IPS DF 4.7 (cell line): ENCODE measurements around the gene AFF1.

Source experiments
- DNase-seq: peaks from one replicate; pipeline ENCODE4 v3.0.0-alpha.2; 2013; ENCODE audit warnings: low spot score; ENCODE audit errors: extremely low read depth

The AFF1 gene

GRCh38 chr4:87109121-87109520 lies 174.3 kb downstream of the AFF1 start:
- DNase-seq = no peak

- DNase-seq = no peak
Measured at GRCh38 chr4:87109945-87110344, 175.1 kb downstream of the AFF1 start.

DNA sequence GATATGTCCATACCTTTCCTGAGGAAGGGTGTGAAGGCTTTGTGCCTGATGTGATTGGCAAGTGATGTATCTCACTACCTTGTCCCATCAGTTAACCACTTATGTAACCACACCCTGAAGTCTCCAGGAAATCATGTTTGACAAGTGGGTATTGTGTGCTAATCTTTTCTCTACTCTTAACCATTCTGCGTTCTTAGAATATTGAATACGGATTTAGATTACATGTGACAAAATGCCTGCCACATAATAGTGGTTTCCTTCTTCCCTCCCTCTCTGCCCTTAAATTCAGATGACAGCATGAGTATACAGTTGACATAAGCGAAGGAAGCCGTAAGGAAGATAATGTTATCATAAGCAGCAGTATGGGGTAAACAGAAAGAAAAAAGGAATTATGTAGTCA lies 177.3 kb downstream of the AFF1 start:
- no peak for DNase-seq

DNA sequence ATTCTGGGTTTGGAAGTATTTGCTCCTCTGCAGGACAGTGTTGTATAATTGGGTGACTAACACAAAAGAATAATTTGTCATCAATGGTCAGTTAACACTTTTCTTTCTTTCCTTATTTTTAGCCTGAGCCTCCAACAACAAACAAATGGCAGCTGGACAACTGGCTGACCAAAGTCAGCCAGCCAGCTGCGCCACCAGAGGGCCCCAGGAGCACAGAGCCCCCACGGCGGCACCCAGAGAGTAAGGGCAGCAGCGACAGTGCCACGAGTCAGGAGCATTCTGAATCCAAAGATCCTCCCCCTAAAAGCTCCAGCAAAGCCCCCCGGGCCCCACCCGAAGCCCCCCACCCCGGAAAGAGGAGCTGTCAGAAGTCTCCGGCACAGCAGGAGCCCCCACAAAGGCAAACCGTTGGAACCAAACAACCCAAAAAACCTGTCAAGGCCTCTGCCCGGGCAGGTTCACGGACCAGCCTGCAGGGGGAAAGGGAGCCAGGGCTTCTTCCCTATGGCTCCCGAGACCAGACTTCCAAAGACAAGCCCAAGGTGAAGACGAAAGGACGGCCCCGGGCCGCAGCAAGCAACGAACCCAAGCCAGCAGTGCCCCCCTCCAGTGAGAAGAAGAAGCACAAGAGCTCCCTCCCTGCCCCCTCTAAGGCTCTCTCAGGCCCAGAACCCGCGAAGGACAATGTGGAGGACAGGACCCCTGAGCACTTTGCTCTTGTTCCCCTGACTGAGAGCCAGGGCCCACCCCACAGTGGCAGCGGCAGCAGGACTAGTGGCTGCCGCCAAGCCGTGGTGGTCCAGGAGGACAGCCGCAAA lies 179.6 kb downstream of the AFF1 start:
- no peak for DNase-seq

DNA sequence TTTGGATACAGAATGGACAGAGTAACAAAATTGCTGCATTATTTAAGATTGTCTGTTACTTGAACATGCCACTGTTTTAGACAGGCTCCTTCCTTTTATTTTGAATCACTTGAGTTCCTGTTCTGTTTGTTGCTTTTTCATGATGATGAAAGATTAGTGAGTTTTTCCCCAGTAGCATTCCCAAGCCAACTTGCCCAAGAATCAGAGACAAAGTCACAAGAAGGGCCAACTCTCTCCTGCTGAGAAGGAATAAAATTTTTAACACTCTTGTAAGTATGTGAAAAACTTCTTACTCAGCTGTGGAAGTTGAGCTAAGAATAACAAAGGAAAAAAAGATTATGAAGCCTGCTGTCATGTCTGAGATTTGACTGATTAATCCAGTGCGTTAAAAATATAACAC lies 181.4 kb downstream of the AFF1 start:
- no peak for DNase-seq

DNA sequence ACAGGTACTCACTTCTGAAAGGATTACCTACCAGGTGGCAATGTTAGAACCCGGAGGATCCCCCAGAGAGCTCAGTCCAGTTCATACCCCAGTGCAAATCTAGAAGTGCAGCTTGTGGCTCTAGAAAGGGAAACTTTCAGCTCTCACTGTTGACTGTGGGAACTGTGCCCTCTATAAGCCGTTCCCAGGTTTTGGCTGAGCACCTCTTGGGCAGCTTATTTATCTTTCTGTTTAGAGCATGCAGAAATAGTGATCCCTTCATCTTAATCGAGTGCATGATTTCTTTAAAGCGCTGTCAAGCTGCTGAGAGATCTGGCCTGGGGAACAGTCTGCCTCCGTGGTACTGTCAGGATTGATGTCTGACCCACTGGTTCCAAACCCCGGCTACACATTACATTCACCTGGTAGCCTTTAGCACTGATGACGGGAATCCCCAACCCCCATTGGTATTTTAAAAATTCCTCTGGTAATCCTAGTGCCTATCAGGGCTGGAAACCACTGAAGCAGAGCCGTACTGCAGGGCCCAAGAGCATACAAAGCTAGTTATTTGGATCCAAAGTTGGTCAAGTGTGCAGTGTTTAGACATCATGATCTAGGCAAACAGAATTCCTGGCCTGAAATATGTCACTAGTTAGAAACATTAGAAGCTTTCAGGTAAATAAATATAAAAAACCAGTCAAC lies 182.4 kb downstream of the AFF1 start:
- no peak for DNase-seq

- DNase-seq = no peak
Measured at GRCh38 chr4:87117732-87118075, 182.9 kb downstream of the AFF1 start.

GRCh38 chr4:87118421-87118820 lies 183.6 kb downstream of the AFF1 start:
- no peak for DNase-seq

DNA sequence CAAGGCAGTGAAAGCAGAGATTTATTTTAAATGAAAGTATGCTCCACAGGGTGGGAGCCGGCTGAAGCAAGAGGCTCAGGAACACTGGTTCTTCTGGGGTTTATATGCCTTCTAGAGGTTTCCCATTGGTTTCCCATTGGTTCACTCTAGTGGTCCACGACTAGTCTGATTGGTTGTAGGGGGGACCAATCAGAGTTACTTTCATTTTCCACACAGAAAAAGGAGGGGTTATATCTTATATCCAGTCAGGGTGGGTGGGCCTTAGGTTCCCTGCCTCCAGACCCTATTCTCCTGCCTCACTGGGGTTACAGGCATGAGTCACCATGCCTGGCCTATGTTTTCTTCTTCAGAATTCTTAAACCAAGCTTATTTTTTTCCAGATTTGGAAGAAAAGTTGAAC lies 184.0 kb downstream of the AFF1 start:
- DNase-seq = no peak

DNA sequence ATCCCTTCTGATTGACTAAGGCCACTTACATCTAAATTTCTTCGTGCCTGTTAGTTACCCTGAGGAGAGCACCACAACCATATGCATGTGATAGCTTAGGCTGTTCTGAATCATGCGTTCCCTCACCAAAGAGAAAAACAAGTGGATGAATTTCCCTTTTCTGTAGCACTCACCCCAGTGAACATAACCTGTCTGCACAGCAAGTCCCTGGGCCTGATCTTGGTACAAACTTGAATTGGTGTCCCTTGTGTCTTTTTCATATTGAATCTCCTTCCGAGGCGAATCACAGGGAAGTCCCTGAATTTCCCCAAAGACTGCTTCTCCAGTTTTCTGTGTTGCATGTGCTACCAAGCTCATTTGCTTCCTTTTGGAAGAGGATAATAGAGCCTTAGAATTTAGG lies 185.2 kb downstream of the AFF1 start:
- DNase-seq = no peak

DNA sequence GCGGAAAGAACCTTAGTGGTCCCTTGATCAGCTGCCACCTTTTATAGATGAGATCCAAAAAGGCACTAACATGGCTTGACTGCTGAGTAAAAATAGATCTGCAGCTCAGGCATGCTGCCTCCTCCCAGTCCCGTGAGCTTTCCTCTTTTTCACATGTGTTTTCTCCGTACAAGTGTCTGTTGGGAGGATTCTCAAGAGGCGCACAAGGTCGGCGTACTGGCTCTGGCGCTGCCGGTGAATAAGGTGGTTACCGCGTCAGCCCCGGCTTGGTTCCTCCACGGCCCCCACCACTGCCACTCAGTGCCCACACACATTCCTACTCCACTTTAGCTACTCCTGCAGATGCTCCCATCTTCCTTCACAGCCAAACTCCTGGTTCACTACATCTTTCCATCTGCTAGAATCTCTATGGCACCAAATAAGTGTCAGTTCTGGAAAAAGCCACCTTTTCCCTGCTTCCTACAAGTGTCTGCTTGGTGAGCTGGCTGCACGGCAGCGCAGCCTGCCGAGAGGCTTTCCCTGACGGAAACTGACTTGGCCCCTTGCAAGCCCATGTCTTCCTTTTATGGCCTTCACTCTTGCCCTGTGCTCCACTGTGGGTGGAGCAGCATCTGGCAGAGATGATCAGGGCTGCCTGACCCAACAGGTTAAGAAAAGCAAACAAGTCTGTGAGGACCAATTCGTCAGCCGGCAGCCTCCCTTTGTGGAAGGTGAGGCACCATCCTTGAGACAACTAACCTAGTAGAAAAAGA lies 185.8 kb downstream of the AFF1 start:
- DNase-seq = no peak

DNA sequence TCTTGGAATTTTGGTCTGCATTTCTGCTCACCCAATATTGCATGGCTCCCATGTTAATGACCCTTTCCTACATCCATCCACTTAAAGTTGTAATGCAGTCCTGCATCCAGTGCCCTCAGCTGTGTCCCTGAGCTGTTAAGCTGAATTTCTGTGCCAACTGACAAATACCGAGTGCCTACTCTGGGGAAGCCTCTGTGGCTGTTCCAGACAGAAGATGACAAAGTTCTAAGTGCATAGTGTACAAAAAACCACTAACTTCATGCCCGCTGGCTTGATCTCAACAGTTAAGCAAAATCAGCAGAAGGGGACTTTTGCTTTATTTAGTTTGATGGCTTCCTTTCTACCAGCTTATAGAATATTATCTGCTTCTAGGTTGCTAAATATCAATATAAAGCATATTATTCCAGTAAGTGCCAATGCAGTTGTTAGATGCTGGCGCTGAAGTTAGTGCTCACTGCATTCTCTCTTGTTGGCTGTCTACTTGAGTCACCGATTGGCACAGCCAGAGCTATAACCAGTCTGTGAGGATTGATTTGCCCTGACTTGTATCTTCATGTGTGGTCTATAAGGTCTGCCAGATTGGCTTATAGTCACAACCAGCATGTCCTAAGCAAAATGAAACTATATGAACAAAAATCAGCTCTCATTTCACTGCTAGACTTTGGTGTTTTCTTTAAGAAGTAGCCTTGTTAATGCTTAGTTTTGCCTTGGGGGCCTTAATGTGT lies 186.7 kb downstream of the AFF1 start:
- DNase-seq = no peak

DNA sequence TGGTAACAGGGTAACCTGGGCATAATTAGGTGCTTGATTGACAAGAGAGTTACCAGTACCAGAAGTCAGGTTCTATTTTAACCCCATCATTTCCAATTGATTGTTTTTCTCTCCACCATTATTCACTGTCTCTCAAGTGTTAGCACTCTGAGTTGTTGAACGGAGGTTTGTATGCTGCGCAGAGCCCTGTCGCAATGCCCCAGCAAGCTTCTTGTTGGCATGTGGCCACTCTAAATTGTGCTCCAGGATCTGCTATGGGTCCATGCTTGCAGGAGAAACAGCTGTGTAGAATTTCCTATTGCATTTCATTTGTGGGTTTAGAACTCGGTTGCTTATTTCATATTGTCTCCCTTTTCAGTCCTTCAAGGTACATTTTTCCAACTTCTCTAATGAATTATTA lies 187.4 kb downstream of the AFF1 start:
- no peak for DNase-seq

- no peak for DNase-seq
Measured at GRCh38 chr4:87126056-87126455, 191.2 kb downstream of the AFF1 start.

GRCh38 chr4:87128006-87128705 lies 193.3 kb downstream of the AFF1 start:
- DNase-seq = no peak

- DNase-seq = no peak
Measured at GRCh38 chr4:87129681-87130080, 194.9 kb downstream of the AFF1 start.

DNA sequence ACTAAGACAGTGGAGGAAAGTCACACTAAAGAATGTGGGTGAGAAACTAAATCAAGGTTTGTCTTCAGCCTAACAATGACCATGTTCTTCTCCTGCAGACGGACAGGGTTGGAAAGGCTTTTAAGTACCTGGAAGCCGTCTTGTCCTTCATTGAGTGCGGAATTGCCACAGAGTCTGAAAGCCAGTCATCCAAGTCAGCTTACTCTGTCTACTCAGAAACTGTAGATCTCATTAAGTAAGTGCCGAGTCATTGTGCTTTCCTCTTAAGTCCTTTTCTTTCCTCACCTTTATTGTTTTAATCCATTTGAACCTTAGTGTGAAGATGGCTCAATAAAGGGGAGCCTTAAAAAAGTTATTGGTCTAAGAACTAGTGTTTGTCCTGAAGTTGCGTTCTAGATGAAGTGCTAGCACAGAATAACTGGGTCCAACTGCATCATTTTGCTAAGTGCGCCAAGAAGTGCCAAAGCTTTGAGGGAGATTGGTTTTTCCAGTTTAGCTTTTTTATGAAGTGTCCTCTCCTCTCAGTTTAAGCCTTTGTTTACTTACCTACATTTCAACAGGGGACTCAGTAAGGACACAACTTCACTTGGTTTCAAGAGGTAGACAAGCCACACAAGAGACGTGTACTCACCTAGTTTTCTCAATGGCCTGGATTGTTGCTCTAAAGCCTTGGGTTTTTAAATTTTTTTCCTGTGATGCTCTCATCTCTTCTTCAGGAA lies 196.3 kb downstream of the AFF1 start:
- no peak for DNase-seq

DNA sequence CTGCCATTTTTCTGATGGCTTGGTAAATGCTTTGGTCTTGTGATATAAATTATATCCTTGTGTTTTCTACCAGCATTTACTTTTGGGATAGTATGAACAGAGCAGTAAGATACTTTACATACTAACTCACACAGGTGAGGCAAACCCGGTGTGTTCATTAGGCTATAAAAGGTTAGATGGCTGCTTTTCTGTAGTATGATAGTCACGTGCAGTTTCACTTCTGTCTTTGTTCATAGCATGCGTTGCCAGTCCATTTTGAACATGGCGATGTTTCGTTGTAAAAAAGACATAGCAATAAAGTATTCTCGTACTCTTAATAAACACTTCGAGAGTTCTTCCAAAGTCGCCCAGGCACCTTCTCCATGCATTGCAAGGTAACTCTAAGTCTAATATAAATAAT lies 197.2 kb downstream of the AFF1 start:
- no peak for DNase-seq

GRCh38 chr4:87133183-87133582 lies 198.4 kb downstream of the AFF1 start:
- DNase-seq = no peak

DNA sequence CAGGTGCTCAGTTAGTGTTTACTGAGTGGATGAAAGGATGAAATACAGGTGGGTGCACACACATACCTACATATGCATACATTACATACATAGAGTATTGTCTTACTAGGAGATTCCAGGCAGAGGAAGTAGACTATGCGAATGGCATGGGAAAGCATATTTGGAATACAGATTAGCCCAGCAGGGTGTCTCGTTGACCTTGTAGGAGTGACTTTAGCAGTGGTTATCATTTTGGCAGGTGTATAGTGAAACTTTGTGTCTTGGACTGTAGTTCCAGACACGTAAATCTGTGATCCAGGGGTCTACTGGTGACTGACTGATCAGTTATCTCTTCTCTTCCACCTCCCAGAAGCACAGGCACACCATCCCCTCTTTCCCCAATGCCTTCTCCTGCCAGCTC lies 199.3 kb downstream of the AFF1 start:
- DNase-seq = no peak

- no peak for DNase-seq
Measured at GRCh38 chr4:87141428-87141827, 206.6 kb downstream of the AFF1 start.
